Vagina (tissue), 2 donors: ENCODE measurements around the gene TMEM14B. TPM values are rescaled to one million over a fixed set of nuclear protein-coding genes. Genes with fewer than 3 reads are reported as not detected.

Source experiments
- DNase-seq, 2 donors: peaks; one replicate each; pipeline ENCODE4 v3.0.0-alpha.2; 2017; ENCODE audit errors: extremely low spot score in 2 of 2
- H3K27ac ChIP-seq: fragments of 200-600 bp; sonication (generic); one replicate; pipeline ENCODE4 v1.5.1; 2019
- H3K27me3 ChIP-seq: fragments of 200-600 bp; sonication (generic); one replicate; pipeline ENCODE4 v1.5.1; 2019
- H3K36me3 ChIP-seq, 2 donors: fragments of 200-600 bp; sonication (generic); one replicate each; pipeline ENCODE4 v1.5.1; 2017 to 2019
- H3K4me1 ChIP-seq: fragments of 200-600 bp; sonication (generic); one replicate; pipeline ENCODE4 v1.5.1; 2019
- H3K4me3 ChIP-seq, 2 donors: fragments of 200-600 bp; sonication (generic); 1 replicate in 1 of 2; 2 replicates in 1 of 2; pipeline ENCODE4 v1.5.1; 2016 to 2019
- H3K9me3 ChIP-seq: fragments of 200-600 bp; sonication (generic); one replicate; pipeline ENCODE4 v1.5.1; 2019
- CTCF ChIP-seq, 3 experiments: fragments of 450-650 bp in 2 of 3; fragments of 200-600 bp in 1 of 3; sonication (generic) in 1 of 3; IDR thresholded peaks; one replicate each; pipeline ENCODE4 v1.5.1; 2017 to 2019; ENCODE audit warnings: antibody characterized with exemption in 3 of 3, mild to moderate bottlenecking in 2 of 3, moderate library complexity in 2 of 3
- POLR2A ChIP-seq, 2 donors: fragments of 450-650 bp; IDR thresholded peaks; one replicate each; pipeline ENCODE4 v1.6.1; 2017; ENCODE audit warnings: antibody characterized with exemption in 2 of 2, mild to moderate bottlenecking in 2 of 2, moderate library complexity in 2 of 2
- POLR2AphosphoS5 ChIP-seq, 2 donors: sonication (generic); formaldehyde crosslinking; IDR thresholded peaks; one replicate each; pipeline ENCODE4 v1.9.0; 2017; ENCODE audit warnings: antibody characterized with exemption in 2 of 2, mild to moderate bottlenecking in 2 of 2, low read depth in 1 of 2; ENCODE audit not compliant: insufficient read depth in 1 of 2
- intact Hi-C: fragments of 100-400 bp; cut with DNase I; formaldehyde crosslinking; loops from one replicate; pipeline ENCODE4 v1.15.1; 2023
- total RNA-seq: library from RNA; depleted of rRNA; stranded (reverse); fragments of >200 nt; gene quantifications from one replicate; pipeline ENCODE4 v1.2.3, GENCODE V29; 2016

Gene TMEM14B
- total RNA-seq, 1 donor from 2014 or later: 40.5 TPM

GRCh38 chr6:10778230-10778629, 30.6 kb downstream of the TMEM14B start:
- no peak for DNase-seq
- H3K36me3 ChIP-seq: peaks cover 0 to 5% of the 10 kb centered on the region in 2 donors
- no peaks in the 10 kb centered on the region for H3K27me3 ChIP-seq
- no peak overlapping the region for H3K27ac ChIP-seq
- H3K4me1 ChIP-seq: no peaks in the 10 kb centered on the region
- no peak overlapping the region for H3K4me3 ChIP-seq
- H3K9me3 ChIP-seq: no peaks in the 10 kb centered on the region
- no peak for TF ChIP-seq POLR2AphosphoS5 (IDR thresholded peaks at IDR 0.05; ENCODE audit: insufficient read depth in 1 of 2, low read depth in 1 of 2)
- TF ChIP-seq POLR2A (IDR thresholded peaks at IDR 0.05): no peak
- TF ChIP-seq CTCF (IDR thresholded peaks at IDR 0.05): no peak
- intact Hi-C loops: no loop called here

GRCh38 chr6:10779076-10779475, 31.5 kb downstream of the TMEM14B start:
- intact Hi-C loops: no loop called here
- TF ChIP-seq POLR2AphosphoS5 (IDR thresholded peaks at IDR 0.05; ENCODE audit: insufficient read depth in 1 of 2, low read depth in 1 of 2) (no peak), CTCF (IDR thresholded peaks at IDR 0.05) (no peak), POLR2A (IDR thresholded peaks at IDR 0.05) (no peak)
- H3K36me3 ChIP-seq: peaks cover 0 to 5% of the 10 kb centered on the region in 2 donors

GRCh38 chr6:10791673-10792072, 44.1 kb downstream of the TMEM14B start:
- Histone ChIP-seq H3K4me1 (no peaks in the 10 kb centered on the region), H3K36me3 (no peaks in the 10 kb centered on the region), H3K9me3 (no peaks in the 10 kb centered on the region), H3K27me3 (no peaks in the 10 kb centered on the region), H3K27ac (no peak overlapping the region), H3K4me3 (no peak overlapping the region)
- intact Hi-C loops: no loop called here
- TF ChIP-seq CTCF (IDR thresholded peaks at IDR 0.05): no peak
- TF ChIP-seq POLR2AphosphoS5 (IDR thresholded peaks at IDR 0.05; ENCODE audit: insufficient read depth in 1 of 2, low read depth in 1 of 2): no peak
- TF ChIP-seq POLR2A (IDR thresholded peaks at IDR 0.05): no peak
- no peak for DNase-seq

More at GRCh38 chr6:10779076-10779475, 31.5 kb downstream of the TMEM14B start:
- DNase-seq: no peak
- H3K9me3 ChIP-seq: no peaks in the 10 kb centered on the region
- H3K4me1 ChIP-seq: no peaks in the 10 kb centered on the region
- no peak overlapping the region for H3K27ac ChIP-seq
- H3K27me3 ChIP-seq: no peaks in the 10 kb centered on the region
- no peak overlapping the region for H3K4me3 ChIP-seq

GRCh38 chr6:10792101-10792500, 44.5 kb downstream of the TMEM14B start:
- H3K9me3 ChIP-seq: no peaks in the 10 kb centered on the region
- TF ChIP-seq CTCF (IDR thresholded peaks at IDR 0.05) (no peak), POLR2AphosphoS5 (IDR thresholded peaks at IDR 0.05; ENCODE audit: insufficient read depth in 1 of 2, low read depth in 1 of 2) (no peak)
- no peak for DNase-seq
- H3K27ac ChIP-seq: no peak overlapping the region
- H3K4me3 ChIP-seq: no peak overlapping the region
- H3K36me3 ChIP-seq: no peaks in the 10 kb centered on the region
- H3K27me3 ChIP-seq: no peaks in the 10 kb centered on the region
- intact Hi-C loops: no loop called here
- H3K4me1 ChIP-seq: no peaks in the 10 kb centered on the region

- intact Hi-C loops: no loop called here
- DNase-seq: no peak
- Histone ChIP-seq H3K4me1 (no peaks in the 10 kb centered on the region), H3K36me3 (no peaks in the 10 kb centered on the region), H3K4me3 (no peak overlapping the region), H3K9me3 (no peaks in the 10 kb centered on the region), H3K27me3 (no peaks in the 10 kb centered on the region), H3K27ac (no peak overlapping the region)
- TF ChIP-seq POLR2A (IDR thresholded peaks at IDR 0.05) (no peak), CTCF (IDR thresholded peaks at IDR 0.05) (no peak)
These were observed 45.4 kb downstream of the TMEM14B start for GRCh38 chr6:10793035-10793434.
